GM08714 (cell line): ENCODE data around the gene SLC4A2.

Experiments used
- H3K4me3 ChIP-seq: fragments of 200-500 bp; sonication (Bioruptor generic); 2 replicates; pipeline ENCODE4 v1.5.1; 2014; ENCODE audit warnings: mild to moderate bottlenecking, low read length, inconsistent platforms
- ZNF274 ChIP-seq: IDR thresholded peaks from 2 replicates; pipeline ENCODE4 v1.6.1; 2012; ENCODE audit warnings: mild to moderate bottlenecking, low read depth, low read length

Gene SLC4A2

GRCh38 chr7:151118108-151119054, 59.0 kb downstream of the SLC4A2 start:
- no peak overlapping the region for H3K4me3 ChIP-seq
- no peak for TF ChIP-seq ZNF274

- TF ChIP-seq ZNF274 = no peak
- H3K4me3 ChIP-seq = no peak overlapping the region
Observed at GRCh38 chr7:151119055-151119415, 59.6 kb downstream of the SLC4A2 start.

DNA sequence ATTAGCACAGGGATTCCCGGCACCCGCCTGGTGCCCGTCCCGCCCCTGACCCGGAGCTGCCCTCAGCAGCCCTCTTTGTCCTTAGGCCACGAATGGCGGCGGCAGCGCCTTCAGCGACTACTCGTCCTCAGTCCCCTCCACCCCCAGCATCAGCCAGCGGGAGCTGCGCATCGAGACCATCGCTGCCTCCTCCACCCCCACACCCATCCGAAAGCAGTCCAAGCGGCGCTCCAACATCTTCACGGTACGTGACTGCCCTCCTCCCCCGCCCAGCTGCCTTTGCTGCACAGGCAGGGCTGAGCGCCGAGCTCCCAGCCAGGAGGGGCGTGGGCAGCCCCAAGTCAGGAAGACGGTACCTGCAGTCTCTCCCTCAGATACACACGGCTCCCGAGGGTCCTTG, 60.5 kb downstream of the SLC4A2 start:
- no peak overlapping the region for H3K4me3 ChIP-seq
- TF ChIP-seq ZNF274 = no peak

DNA sequence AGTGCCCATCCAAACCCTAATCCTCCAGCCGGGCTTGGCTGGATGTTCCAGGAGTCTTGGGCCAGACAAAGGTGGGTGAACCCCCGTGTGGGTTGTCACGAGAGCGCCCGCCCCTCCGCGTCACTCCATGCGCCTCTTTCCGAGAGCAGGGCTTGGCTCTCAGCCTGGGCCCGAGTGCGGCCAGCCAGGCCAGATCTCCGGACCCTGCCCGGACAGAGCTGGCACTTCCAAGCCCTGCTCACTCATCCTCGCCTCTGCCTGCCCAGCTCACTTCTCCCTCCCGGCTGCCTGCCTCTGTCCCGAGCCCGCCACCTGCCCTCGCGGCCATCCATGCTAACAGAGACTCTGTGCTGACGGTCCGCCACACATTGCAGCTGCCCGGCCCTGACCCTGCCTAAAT, 61.5 kb downstream of the SLC4A2 start:
- TF ChIP-seq ZNF274 = no peak
- no peak overlapping the region for H3K4me3 ChIP-seq

GRCh38 chr7:151121380-151122170, 62.2 kb downstream of the SLC4A2 start:
- H3K4me3 ChIP-seq = no peak overlapping the region
- no peak for TF ChIP-seq ZNF274

DNA sequence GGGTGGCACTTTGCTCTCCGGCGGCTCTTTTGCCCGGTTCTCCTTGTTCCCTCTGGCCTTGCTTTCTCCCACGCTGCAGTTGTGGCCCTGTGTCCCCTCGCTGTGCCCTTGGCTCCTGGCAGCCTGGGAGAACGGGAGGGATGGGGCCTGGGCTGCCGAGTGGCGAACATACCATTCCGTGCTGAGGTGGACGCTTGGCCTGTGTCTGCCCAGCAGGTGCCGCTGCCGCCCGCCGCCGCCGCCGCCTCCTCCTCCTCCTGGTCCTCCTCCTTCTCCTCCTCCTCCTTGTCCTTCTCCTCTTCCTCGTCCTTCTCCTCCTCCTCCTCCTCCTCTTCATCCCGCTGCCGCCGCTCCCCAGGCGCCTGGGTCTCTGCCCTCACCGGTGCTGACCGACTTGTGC, 62.9 kb downstream of the SLC4A2 start:
- TF ChIP-seq ZNF274 = no peak
- no peak overlapping the region for H3K4me3 ChIP-seq

DNA sequence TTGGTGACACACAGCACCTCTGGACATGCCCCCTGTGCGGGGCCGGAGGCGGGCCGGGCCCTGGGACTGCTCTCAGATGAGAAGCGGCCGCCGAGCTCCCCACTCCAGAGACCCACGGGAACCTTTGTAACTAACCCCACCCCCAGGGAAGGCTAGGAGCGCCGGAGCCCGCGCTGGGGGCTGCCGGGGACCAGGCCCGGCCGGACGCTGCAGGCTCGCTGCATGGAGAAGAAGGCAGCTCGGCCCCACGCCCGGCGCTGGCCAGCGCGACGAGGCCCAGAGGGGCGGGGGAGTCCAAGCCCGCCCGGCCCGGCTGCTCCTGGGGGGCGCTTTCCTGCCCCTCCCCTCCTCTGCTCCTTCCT, 63.4 kb downstream of the SLC4A2 start:
- TF ChIP-seq ZNF274 = no peak
- H3K4me3 ChIP-seq = no peak overlapping the region

GRCh38 chr7:151123158-151123821, 63.9 kb downstream of the SLC4A2 start:
- no peak overlapping the region for H3K4me3 ChIP-seq
- no peak for TF ChIP-seq ZNF274

DNA sequence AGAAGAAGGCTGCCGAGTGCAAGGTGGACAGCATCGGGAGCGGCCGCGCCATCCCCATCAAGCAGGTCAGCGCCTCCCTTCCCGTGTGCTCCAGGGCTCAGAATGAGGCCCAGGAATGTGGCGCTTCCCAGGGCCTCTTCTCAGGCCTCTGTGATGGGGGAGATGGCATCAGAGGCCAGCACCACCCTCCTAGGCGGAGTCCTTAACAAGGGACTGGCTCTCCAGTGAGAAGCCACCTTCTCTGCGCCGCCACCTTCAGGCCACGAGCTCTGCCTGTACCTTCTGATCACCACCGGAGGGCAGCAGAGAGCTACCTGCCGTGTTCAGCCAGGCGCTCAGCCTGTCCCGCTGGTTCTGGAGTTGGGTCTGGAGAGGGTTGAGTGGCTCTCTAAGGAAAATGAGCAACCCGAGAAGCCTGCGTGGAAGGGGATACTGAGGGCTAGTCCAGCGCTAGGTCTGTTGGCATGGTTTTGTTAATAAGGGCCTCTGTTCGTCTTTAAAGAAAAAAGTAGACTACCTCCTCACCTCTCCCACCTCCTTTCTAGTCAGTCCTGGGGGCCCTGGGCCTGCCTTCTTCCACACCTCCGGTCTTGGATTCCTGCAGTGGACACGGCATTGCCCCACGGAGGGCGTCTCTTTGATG, 64.6 kb downstream of the SLC4A2 start:
- no peak overlapping the region for H3K4me3 ChIP-seq
- no peak for TF ChIP-seq ZNF274

- H3K4me3 ChIP-seq = no peak overlapping the region
- TF ChIP-seq ZNF274 = no peak
Observed at GRCh38 chr7:151124481-151124880, 65.1 kb downstream of the SLC4A2 start.

DNA sequence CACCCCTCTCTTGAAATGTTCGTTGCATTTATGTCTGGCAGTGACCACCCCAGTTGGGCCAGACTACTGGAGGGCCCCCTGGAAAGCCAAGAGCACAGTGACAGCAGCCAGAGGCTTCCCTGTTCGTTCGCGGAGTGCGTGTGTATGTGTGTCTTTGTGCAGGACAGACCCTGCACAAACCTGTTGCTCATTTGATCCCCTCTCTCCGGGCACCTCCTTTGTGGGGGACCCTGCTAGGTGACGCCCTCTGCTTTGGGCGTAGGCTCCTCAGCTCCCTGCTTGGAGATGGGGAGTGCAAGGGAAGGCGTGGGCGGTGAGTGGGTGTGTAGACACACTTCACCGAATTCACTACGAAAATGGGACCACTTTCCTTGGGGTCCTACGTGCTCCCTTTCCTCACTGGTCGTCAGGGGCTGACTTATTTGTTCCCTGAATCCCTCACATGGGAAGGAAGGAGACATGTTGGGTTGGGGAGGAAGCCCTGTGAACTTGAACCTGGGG, 65.6 kb downstream of the SLC4A2 start:
- TF ChIP-seq ZNF274 = no peak
- H3K4me3 ChIP-seq = no peak overlapping the region

- H3K4me3 ChIP-seq = no peak overlapping the region
- TF ChIP-seq ZNF274 = no peak
Observed at GRCh38 chr7:151125470-151125845, 66.1 kb downstream of the SLC4A2 start.

DNA sequence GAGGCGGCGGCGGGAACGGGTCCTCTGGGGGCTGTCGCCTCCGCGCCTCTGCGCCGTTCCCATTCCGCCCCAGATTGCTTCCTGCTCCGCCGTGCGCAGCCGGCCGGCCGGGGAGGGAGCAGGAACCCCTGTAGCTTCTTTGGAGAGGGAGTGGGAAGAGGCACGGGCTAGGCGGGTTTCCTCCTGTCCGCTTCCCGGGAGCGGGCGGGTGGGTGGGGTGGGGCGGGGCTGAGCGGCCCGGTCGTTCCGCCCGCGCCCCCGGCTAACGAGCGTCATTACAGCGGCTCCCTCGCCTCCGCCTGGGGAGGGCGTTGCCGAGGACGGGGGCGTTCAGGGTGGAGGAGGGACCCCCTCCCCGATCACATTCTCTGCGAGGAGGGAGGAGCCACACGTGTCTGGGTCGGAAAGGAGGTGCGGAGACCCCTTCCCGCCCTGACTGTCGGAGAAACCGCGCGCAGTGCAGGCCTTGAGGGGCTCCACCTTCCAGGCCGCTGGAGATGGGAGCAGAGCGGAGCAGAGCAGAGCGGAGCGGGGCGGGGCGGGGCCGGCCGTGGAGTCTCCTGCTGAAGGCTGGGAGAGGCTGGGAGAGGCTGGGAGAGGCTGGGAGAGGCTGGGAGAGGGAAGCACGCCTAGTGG, 66.6 kb downstream of the SLC4A2 start:
- TF ChIP-seq ZNF274 = no peak
- no peak overlapping the region for H3K4me3 ChIP-seq
